GM12875 (cell line): ENCODE measurements around the gene ZC3H15.
"Not testable (repeated sequence)": the region's sequence is repeated elsewhere in the genome, so short reads cannot be mapped to it uniquely, and the experiment has no call there.

Experiments
- H3K4me3 ChIP-seq: one replicate; pipeline ENCODE4 v1.5.1; 2011; ENCODE audit warnings: low read depth, low read length, control low read depth
- TF ChIP-seq, protein P1 (sequence below): IDR thresholded peaks from 2 replicates; pipeline ENCODE4 v1.5.1; 2011; ENCODE audit warnings: low read depth, mild to moderate bottlenecking, control low read depth, inconsistent platforms, low read length, moderate library complexity, borderline replicate concordance; ENCODE audit not compliant: insufficient read depth

Gene ZC3H15

DNA sequence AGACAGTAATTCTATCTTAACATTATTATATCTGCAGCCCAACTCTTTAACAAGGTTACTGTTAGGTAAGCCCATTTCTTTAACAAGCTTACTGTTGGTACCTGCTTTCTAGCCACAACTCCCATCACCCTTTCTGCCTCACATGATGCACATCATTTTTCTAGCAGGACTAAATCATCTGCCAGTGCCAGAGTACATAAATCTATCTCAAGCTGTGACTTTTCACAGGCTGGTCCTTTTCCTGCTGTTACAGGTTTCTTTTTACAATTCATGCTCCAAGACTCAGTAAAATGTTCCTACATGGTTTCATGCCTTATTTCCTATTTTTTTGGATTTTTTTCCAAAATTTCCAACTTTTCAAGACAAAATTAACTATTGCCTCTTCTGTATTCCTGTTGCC is 30.4 kb upstream of the ZC3H15 start:
- no peak overlapping the region for H3K4me3 ChIP-seq
- TF ChIP-seq, protein P1, sequence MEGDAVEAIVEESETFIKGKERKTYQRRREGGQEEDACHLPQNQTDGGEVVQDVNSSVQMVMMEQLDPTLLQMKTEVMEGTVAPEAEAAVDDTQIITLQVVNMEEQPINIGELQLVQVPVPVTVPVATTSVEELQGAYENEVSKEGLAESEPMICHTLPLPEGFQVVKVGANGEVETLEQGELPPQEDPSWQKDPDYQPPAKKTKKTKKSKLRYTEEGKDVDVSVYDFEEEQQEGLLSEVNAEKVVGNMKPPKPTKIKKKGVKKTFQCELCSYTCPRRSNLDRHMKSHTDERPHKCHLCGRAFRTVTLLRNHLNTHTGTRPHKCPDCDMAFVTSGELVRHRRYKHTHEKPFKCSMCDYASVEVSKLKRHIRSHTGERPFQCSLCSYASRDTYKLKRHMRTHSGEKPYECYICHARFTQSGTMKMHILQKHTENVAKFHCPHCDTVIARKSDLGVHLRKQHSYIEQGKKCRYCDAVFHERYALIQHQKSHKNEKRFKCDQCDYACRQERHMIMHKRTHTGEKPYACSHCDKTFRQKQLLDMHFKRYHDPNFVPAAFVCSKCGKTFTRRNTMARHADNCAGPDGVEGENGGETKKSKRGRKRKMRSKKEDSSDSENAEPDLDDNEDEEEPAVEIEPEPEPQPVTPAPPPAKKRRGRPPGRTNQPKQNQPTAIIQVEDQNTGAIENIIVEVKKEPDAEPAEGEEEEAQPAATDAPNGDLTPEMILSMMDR, result no peak

DNA sequence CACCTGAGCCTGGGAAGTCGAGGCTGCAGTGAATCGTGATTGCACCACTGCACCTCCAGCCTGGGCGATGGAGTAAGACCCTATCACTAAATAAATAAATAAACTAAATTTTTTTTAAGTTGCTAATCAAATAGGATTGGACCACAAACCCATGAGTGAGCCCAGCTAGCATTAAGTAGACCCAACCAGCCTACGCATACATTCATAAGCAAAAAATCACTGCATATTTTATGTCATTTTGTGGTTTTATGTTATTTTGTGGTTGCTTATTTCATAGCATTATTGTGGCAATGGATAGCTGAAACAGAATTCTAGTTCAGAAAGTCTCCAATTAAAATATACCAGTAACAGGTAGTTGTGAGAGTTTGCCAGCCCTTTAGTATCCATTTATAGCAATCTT is 29.1 kb upstream of the ZC3H15 start:
- TF ChIP-seq, protein P1, result no peak
- no peak overlapping the region for H3K4me3 ChIP-seq

DNA sequence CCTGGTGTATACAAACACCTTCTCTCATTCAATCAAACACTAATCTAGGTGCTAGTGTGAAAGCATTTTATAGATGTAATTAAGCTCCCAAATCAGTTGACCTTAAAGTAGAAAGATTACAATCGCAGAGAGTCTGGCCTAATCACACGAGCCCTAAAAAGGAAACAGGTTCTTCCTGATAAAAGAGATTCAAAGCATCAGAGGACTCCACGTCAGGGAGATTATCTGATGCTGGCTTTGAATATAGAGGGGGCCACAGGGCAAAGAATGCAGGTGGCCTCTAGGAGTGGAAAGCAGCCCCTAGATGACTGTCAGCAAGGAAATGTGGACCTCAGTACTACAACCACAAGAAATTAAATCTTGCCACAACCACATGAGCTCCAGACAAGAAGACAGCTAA is 28.2 kb upstream of the ZC3H15 start:
- H3K4me3 ChIP-seq, result no peak overlapping the region

DNA sequence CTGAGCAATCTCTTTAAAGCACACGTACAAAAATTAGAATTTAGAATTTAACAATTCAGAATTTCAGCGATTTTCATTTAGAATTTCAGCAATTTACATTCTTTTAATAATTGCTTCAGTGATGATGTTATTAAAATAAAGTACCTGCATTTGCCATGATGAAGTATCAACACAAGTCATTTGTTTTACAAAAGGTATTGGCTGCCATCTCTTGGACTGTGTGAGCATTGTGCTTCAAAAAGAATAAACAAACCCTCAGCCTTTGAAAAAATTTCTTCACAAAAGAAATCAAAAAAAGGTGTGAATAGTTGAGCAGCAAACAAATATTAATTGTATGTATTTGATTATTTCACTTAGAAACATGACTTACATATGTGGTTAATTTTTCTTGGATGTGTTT is 27.1 kb upstream of the ZC3H15 start:
- TF ChIP-seq, protein P1, result 0 out of 2 replicates have a peak, but pooled peaks have one; percentile 11
- H3K4me3 ChIP-seq, result no peak overlapping the region

More for the DNA sequence above, 28.2 kb upstream of the ZC3H15 start:
- TF ChIP-seq, protein P1, result no peak

DNA sequence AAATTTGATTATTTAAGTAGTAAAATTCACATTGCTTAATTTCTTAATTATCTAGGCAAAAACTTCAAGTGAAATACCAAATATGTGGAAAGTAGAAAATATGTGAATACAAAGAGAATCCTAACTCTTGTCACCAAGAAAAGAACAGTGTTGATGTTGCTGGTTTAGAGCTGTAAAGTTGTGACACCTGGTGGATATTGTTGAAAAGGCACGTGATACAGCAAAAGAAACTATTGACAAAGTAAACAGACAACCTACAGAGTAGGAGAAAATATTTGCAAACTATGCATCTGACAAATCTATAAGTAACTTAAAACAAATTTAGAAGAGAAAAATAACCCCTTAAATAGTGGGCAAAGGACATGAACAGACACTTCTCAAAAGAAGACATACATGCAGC is 25.6 kb upstream of the ZC3H15 start:
- TF ChIP-seq, protein P1, result no peak
- no peak overlapping the region for H3K4me3 ChIP-seq

DNA sequence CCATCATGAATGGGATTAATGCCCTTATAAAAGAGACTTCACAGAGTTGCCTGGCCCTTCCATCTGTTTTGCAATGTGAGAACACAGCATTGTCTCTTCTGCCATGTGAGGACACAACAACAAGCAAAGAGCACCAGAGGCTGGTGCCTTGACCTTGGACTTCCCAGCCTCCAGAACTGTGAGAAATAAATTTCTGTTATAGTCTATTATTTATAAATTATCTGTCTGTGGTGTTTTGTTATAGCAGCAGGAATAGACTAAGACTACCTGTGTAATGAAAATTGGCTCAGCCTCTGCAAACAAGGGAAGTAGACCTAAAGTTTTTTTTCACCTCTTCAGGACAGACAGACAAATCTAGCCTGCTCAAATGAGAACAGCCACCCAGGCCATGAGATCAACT is 19.3 kb upstream of the ZC3H15 start:
- TF ChIP-seq, protein P1, result no peak
- H3K4me3 ChIP-seq, result no peak overlapping the region

DNA sequence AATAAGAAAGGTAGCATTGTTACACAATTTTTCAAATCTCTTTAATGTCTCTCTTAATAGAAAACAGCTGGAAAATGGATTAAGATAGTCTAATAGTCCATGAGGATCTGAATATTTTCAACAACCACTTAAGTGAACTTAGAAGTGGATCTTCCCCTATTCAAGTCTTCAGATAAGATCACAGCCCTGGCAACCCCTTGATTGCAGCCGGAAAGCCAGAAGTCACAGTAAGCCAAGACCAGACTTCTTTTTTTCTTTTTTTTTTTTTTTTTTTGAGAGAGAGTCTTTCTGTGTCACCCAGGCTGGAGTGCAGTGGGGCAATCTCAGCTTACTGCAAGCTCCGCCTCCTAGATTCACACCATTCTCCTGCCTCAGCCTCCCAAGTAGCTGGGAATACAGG is 18.6 kb upstream of the ZC3H15 start:
- no peak overlapping the region for H3K4me3 ChIP-seq
- TF ChIP-seq, protein P1, result no peak

DNA sequence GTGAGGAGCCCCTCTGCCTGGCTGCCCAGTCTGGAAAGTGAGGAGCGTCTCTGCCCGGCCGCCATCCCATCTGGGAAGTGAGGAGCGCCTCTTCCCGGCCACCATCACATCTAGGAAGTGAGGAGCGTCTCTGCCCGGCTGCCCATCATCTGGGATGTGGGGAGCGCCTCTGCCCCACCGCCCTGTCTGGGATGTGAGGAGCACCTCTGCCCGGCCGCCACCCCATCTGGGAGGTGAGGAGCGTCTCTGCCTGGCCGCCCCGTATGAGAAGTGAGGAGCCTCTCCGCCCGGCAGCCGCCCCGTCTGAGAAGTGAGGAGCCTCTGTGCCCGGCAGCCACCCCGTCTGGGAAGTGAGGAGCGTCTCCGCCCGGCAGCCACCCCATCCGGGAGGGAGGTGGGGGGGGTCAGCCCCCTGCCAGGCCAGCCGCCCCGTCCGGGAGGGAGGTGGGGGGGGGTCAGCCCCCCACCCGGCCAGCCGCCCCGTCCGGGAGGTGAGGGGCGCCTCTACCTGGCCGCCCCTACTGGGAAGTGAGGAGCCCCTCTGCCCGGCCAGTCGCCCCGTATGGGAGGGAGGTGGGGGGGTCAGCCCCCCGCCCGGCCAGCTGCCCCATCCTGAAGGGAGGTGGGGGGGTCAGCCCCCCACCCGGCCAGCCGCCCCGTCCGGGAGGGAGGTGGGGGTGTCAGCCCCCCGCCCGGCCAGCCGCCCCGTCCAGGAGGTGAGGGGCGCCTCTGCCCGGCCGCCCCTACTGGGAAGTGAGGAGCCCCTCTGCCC is 13.2 kb upstream of the ZC3H15 start:
- not testable (repeated sequence) for H3K4me3 ChIP-seq

DNA sequence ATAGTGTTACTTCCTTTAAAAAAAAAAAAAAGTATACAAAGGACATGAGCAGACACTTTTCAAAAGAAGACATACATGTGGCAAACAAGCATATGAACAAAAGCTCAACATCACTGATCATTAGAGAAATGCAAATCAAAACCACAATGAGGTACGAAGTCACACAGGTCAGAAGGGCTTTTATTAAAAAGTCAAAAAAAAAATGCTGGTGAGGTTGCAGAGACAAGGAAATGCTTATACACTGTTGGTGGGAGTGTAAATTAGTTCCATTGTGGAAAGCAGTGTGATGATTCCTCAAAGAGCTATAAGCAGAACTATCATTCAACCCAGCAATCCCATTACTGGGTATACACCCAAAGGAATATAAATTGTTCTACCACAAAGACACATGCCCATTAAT is 11.8 kb upstream of the ZC3H15 start:
- not testable (repeated sequence) for H3K4me3 ChIP-seq
